AG09309 (cell line): ENCODE results near the gene MRFAP1.
"Not testable (repeated sequence)": the region's sequence is repeated elsewhere in the genome, so short reads cannot be mapped to it uniquely, and the experiment has no call there.

Experiments
- DNase-seq: peaks from one replicate; pipeline ENCODE4 v3.0.0-alpha.2; 2010; ENCODE audit warnings: low read depth
- H3K4me3 ChIP-seq: 2 replicates; pipeline ENCODE4 v1.5.1; 2011; ENCODE audit warnings: mild to moderate bottlenecking, low read depth, low read length, moderate library complexity; ENCODE audit not compliant: control insufficient read depth
- CTCF ChIP-seq: IDR thresholded peaks from 2 replicates; pipeline ENCODE4 v1.5.1; 2011; ENCODE audit warnings: mild to moderate bottlenecking, low read depth, low read length, inconsistent platforms; ENCODE audit not compliant: insufficient read depth, control insufficient read depth; ENCODE audit errors: missing control alignments

Gene MRFAP1

GRCh38 chr4:6621556-6621927 is 18.9 kb upstream of the MRFAP1 start:
- no peak for DNase-seq
- no peak for TF ChIP-seq CTCF
- no peak overlapping the region for H3K4me3 ChIP-seq

- H3K4me3 ChIP-seq: no peak overlapping the region
- TF ChIP-seq CTCF: no peak
- no peak for DNase-seq
Measured at GRCh38 chr4:6622744-6623143, 17.7 kb upstream of the MRFAP1 start.

GRCh38 chr4:6625256-6625655 is 15.2 kb upstream of the MRFAP1 start:
- no peak overlapping the region for H3K4me3 ChIP-seq
- no peak for DNase-seq
- no peak for TF ChIP-seq CTCF

GRCh38 chr4:6626066-6626465 is 14.4 kb upstream of the MRFAP1 start:
- no peak overlapping the region for H3K4me3 ChIP-seq
- no peak for DNase-seq
- TF ChIP-seq CTCF: no peak

- no peak overlapping the region for H3K4me3 ChIP-seq
- TF ChIP-seq CTCF: no peak
- no peak for DNase-seq
Measured at GRCh38 chr4:6627832-6628231, 12.7 kb upstream of the MRFAP1 start.

- H3K4me3 ChIP-seq, DNase-seq: not testable (repeated sequence)
Measured at GRCh38 chr4:6628484-6628883, 12.0 kb upstream of the MRFAP1 start.

- no peak overlapping the region for H3K4me3 ChIP-seq
- no peak for DNase-seq
- no peak for TF ChIP-seq CTCF
Measured at GRCh38 chr4:6632125-6632524, 8.4 kb upstream of the MRFAP1 start.
